Astrocyte of the cerebellum (primary cell): Measurements from ENCODE around the gene SPG7.

Source experiments
- DNase-seq: peaks from one replicate; pipeline ENCODE4 v3.0.0-alpha.2; 2011; ENCODE audit warnings: low read depth
- H3K4me3 ChIP-seq: 2 replicates; pipeline ENCODE4 v1.5.1; 2011; ENCODE audit warnings: mild to moderate bottlenecking, low read depth, low read length, moderate library complexity
- CTCF ChIP-seq: IDR thresholded peaks from 2 replicates; pipeline ENCODE4 v1.5.1; 2012; ENCODE audit warnings: low read length, low read depth, moderate library complexity, mild to moderate bottlenecking; ENCODE audit errors: missing control alignments
- in situ Hi-C: cut with HindIII; loops from 2 replicates; pipeline ENCODE4 v1.10.0; 2017; ENCODE audit warnings: low sequenced_read_pairs

SPG7 gene

DNA sequence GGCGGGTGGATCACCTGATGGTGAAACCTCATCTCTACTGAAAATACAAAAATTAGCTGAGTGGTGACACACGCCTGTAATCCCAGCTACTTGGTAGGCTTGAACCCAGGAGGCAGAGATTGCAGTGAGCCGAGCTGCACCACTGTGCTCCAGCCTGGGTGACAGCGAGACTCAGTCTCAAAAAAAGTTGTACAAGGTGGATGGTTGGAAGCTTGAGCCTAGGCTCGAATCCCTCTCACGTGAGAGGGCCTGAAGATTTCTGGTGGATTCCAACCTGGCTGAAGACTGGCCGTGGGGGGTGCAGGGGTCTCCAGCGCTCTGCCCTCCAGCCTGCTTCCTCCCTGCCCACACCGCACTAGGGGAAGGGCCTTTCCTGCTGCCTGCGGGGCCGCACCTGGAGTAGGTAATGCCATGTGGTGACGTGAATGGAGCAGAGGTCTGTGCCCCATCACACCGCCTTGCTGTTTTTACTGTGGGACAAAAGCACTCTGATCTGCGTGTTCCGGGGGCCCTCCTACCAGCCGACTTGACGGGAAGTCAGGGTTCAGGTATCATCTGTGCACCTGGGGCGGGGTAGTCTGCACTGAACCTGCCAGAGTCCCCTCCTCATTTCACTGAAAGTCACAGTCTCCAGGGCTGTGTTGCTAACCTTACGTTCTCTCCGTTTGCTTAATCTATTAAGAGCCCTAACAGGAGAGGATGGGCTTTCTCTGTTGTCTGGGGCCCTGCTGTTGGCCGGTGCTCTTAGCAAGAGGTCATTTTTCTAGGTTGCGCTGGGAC is 56.5 kb downstream of the SPG7 start:
- H3K4me3 ChIP-seq: no peak overlapping the region
- no peak for DNase-seq
- no peak for TF ChIP-seq CTCF
- in situ Hi-C loops: loop anchor here (5.0 kb wide), 1 partner anchor 123 kb away; the partner anchor contains the start of gene CDK10

GRCh38 chr16:89565256-89565505 is 57.0 kb downstream of the SPG7 start:
- TF ChIP-seq CTCF: no peak
- DNase-seq: no peak
- in situ Hi-C loops: no loop called here
- H3K4me3 ChIP-seq: no peak overlapping the region

DNA sequence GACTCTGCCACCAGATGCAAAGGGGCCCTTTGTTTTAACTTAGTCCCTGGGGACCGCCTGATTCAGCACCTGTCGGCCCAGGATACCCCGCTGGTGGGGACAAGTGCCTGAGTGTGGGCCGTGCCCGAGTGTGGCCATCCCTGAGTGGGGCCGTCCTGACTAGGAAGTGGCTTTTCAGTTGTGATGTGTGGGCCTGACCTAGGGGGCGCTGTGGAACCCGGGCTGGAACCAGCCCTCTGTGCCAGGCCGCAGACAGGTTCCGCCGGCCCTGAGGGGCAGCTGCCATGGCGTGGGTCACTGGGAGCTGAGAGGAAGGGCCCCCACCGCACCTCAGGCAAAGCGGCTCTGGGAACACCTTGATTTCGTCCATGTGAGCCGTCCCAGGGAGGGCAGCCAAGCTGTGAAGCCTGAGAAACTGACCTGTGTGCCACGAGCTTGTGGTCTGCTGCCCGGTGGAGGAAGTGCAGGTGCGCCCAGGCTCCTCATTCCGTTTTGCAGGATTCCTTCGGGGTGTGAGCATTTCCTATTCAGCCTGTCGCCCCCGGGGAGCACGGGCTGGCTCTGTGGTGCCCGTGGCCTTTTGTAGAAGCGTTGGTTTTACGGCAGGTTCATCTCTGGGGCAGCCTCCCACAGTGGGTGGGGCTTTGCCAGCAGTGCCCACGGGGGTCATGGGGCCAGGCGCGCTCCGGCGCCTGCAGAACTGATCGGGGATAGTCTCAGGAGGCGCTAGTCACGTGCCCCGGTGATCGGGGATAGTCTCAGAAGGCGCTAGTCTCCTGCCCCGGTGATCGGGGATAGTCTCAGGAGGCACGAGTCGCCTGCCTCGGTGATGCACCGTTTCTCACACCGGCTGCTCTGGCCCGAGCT is 57.5 kb downstream of the SPG7 start:
- peak; percentile 62 for TF ChIP-seq CTCF
- in situ Hi-C loops: no loop called here
- DNase-seq: no peak
- H3K4me3 ChIP-seq: peak overlapping the region; percentile 15

- in situ Hi-C loops: no loop called here
- no peak for TF ChIP-seq CTCF
- no peak overlapping the region for H3K4me3 ChIP-seq
- no peak for DNase-seq
Observed at GRCh38 chr16:89567656-89568594, 59.7 kb downstream of the SPG7 start.

DNA sequence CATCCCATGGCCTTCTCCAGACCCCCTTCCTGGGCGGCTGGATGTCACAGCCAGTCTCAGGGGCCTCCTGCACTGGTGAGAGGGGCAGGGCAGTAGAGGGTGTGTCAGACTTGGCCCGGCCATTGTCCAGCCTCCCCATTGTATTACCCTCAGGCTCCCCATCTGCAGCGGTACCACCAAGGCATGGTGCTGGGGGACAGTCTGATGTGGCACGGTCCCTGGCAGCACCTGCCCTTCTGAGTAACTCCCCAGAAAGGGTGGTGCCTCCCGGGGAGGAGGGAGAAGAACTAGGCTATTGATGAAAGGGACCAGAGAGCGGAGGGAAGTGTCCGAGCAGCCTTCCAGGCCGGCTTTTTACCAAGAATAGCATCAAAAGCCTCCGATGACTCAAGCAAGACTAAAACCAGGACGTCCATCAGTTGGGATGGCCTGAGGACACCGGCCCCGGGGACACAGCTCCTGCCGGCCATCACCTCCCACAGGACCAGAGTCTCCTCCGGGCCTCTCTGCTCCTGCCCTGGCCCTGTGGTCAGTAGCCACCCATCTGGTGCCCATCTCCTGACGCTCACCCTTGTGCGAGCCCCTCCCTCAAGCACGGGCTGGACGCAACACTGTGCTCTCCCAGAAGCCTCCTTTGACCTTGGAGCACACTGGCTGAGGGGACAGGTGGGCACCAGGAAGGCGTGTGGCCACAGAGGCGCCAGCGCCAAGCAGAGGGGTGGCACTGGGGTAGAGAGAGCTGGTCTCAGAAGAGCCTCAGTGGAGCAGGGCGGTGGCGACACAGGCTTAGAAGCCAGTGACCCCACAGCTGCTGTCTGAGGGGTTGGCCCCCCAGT is 61.5 kb downstream of the SPG7 start:
- no peak for TF ChIP-seq CTCF
- no peak for DNase-seq
- H3K4me3 ChIP-seq: no peak overlapping the region
- in situ Hi-C loops: no loop called here
